ENCODE measurements around the gene CSMD2.

The CSMD2 gene

GRCh38 chr1:33818071-33818470, 347.0 kb downstream of the CSMD2 start:
- no peak for TF ChIP-seq TSHZ2 (CRISPR knock-in tag; IDR thresholded peaks at IDR 0.05)
- no peak for TF ChIP-seq BACH2 (CRISPR knock-in tag; IDR thresholded peaks at IDR 0.05; ENCODE audit: borderline replicate concordance)
- no peak for TF ChIP-seq SNAI2 (CRISPR knock-in tag; IDR thresholded peaks at IDR 0.05)
- no peak for TF ChIP-seq GLIS3 (CRISPR knock-in tag; IDR thresholded peaks at IDR 0.05)
- TF ChIP-seq CSDC2 (CRISPR knock-in tag; IDR thresholded peaks at IDR 0.05) = no peak
- TF ChIP-seq TOX (CRISPR knock-in tag; IDR thresholded peaks at IDR 0.05; ENCODE audit: borderline replicate concordance) = no peak
- TF ChIP-seq ZNF8 (CRISPR knock-in tag; IDR thresholded peaks at IDR 0.05) = no peak
- TF ChIP-seq ARNTL (CRISPR knock-in tag; IDR thresholded peaks at IDR 0.05; ENCODE audit: borderline replicate concordance, low read depth) = no peak
- no peak for TF ChIP-seq ZFP3 (CRISPR knock-in tag; IDR thresholded peaks at IDR 0.05)
- TF ChIP-seq PATZ1 (CRISPR knock-in tag; IDR thresholded peaks at IDR 0.05; ENCODE audit: borderline replicate concordance) = no peak
- no peak for TF ChIP-seq OSR1 (CRISPR knock-in tag; IDR thresholded peaks at IDR 0.05)
- no peak for TF ChIP-seq CREB5 (CRISPR knock-in tag; IDR thresholded peaks at IDR 0.05; ENCODE audit: low read depth)
- TF ChIP-seq ESRRG (CRISPR knock-in tag; IDR thresholded peaks at IDR 0.05) = no peak
- TF ChIP-seq TCF4 (CRISPR knock-in tag; IDR thresholded peaks at IDR 0.05; ENCODE audit: borderline replicate concordance) = no peak
- TF ChIP-seq ZC3H10 (CRISPR knock-in tag; IDR thresholded peaks at IDR 0.05) = no peak
- TF ChIP-seq ISL1 (CRISPR knock-in tag; IDR thresholded peaks at IDR 0.05) = no peak
- ATAC-seq = no peak

GRCh38 chr1:33815061-33815460, 350.0 kb downstream of the CSMD2 start:
- TF ChIP-seq, protein P1, sequence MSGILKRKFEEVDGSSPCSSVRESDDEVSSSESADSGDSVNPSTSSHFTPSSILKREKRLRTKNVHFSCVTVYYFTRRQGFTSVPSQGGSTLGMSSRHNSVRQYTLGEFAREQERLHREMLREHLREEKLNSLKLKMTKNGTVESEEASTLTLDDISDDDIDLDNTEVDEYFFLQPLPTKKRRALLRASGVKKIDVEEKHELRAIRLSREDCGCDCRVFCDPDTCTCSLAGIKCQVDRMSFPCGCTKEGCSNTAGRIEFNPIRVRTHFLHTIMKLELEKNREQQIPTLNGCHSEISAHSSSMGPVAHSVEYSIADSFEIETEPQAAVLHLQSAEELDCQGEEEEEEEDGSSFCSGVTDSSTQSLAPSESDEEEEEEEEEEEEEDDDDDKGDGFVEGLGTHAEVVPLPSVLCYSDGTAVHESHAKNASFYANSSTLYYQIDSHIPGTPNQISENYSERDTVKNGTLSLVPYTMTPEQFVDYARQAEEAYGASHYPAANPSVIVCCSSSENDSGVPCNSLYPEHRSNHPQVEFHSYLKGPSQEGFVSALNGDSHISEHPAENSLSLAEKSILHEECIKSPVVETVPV (CRISPR knock-in tag; IDR thresholded peaks at IDR 0.05) = no peak
- TF ChIP-seq RARB (CRISPR knock-in tag; IDR thresholded peaks at IDR 0.05) (no peak), ZNF565 (CRISPR knock-in tag; conservative IDR thresholded peaks at IDR 0.05; ENCODE audit: low read depth) (no peak), ZFP3 (CRISPR knock-in tag; IDR thresholded peaks at IDR 0.05) (no peak), PPARA (CRISPR knock-in tag; IDR thresholded peaks at IDR 0.05; ENCODE audit: borderline replicate concordance) (no peak), GLIS3 (CRISPR knock-in tag; IDR thresholded peaks at IDR 0.05) (no peak), CSDC2 (CRISPR knock-in tag; IDR thresholded peaks at IDR 0.05) (no peak), TSHZ2 (CRISPR knock-in tag; IDR thresholded peaks at IDR 0.05) (no peak)
- no peak for ATAC-seq

DNA sequence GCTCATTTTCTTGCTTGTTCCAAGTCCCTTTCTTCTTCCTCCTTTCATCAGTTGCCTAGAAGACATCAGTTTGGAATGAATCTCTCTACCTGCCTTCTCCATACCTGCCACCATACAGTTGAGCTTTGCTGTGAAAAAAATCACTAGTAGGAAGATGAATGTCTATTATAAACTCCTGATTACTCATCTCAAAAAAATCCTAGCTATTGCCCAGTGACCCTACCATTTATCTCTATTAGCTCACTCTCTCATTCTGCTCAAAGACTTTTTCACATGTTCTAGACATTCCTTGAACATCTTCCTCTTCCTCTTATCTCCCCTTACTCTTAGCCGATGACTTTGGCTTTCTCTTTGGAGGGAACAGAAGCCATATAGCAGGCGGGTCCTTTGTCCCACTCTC, 350.9 kb downstream of the CSMD2 start:
- ATAC-seq = no peak
- TF ChIP-seq ZNF8 (CRISPR knock-in tag; IDR thresholded peaks at IDR 0.05) (no peak), OSR1 (CRISPR knock-in tag; IDR thresholded peaks at IDR 0.05) (no peak), ZFP30 (CRISPR knock-in tag; IDR thresholded peaks at IDR 0.05) (no peak), ISL1 (CRISPR knock-in tag; IDR thresholded peaks at IDR 0.05) (no peak), PPARA (CRISPR knock-in tag; IDR thresholded peaks at IDR 0.05; ENCODE audit: borderline replicate concordance) (no peak), CREB5 (CRISPR knock-in tag; IDR thresholded peaks at IDR 0.05; ENCODE audit: low read depth) (no peak), ZNF565 (CRISPR knock-in tag; conservative IDR thresholded peaks at IDR 0.05; ENCODE audit: low read depth) (no peak), SNAI2 (CRISPR knock-in tag; IDR thresholded peaks at IDR 0.05) (no peak), TSHZ2 (CRISPR knock-in tag; IDR thresholded peaks at IDR 0.05) (no peak)
- TF ChIP-seq, protein P1 (CRISPR knock-in tag; IDR thresholded peaks at IDR 0.05) = no peak

Data from SK-N-SH treated with all-trans-retinoic acid at 6 μM for 48 hours (cell line).